ENCODE results near the gene GJB5.

GJB5 gene

GRCh38 chr1:34796990-34797389 is 42.1 kb downstream of the GJB5 start:
- no peak for DNase-seq

GRCh38 chr1:34800214-34800613 is 45.4 kb downstream of the GJB5 start:
- no peak for DNase-seq

GRCh38 chr1:34803770-34804169 is 48.9 kb downstream of the GJB5 start:
- no peak for DNase-seq

GRCh38 chr1:34806396-34806795 is 51.5 kb downstream of the GJB5 start:
- DNase-seq = no peak
